HG03521 (cell line): ENCODE results near the gene KCNQ1.

Experiments used
- ATAC-seq: cut with Tn5 transposase; IDR thresholded peaks from one replicate; pipeline ENCODE4 v1.9.1; 2021; ENCODE audit warnings: mild to moderate bottlenecking, moderate library complexity; ENCODE audit not compliant: unreplicated experiment

KCNQ1 gene

DNA sequence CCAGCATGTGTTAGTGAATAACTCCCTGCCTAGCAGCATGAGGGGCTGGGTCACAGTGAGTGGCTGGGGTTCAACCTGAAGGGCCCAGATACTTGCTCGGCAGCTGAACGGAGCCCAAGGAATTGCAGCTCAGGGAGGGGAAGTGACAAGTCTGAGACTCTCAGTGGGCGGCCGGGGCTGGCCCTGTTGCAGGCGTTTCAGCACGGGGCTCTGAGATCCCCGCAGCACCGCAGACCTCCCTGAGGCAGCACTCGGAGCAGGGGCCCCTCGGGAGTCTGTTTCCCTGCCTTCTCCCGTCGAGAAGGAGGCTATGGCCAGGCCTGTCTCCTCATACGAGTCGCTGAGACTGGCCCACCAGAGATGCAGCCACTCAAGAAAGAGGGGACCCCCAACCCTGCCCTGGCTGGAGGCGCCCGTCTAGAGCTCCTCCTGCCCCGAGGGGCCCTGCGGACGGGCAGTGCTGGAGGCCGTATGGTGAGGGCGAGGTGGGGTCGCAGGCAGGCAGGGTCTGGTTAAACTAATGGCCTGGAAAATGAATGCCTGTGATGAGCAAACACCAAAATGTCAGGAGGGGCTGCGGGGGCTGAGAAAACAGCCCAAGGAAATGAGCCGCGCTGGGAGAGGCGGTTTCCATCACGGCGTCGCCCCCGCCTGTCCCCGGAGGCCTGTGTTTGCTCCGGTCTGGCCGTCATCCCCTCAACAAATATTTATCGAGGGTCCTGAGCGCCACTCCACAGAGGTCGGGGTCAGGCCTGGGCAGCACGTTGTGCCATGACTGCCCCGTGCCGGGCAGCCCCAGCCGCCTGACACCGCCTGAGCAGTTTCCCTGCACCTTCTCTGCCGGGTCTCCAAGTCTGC is 35.0 kb upstream of the KCNQ1 start:
- ATAC-seq = no peak

DNA sequence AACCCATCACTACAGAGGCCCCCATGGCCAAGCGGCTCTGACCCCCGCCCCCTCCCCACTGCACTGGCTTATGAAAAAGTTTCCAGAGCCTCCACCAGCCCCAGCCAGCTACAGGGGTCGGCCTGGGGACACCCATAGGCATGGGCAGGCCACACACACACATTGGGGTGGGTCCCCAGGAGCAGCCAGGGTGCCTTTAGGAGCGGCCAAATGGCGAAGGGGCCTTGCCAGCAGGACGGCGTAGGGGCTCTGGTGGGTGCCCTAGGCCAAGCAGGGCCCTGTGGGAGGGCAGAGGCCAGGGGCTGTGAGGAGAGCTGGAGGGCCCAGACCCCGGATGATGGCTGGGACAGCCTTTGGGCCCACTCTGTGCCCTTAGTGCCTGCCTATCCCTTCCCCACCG is 34.2 kb upstream of the KCNQ1 start:
- no peak for ATAC-seq

DNA sequence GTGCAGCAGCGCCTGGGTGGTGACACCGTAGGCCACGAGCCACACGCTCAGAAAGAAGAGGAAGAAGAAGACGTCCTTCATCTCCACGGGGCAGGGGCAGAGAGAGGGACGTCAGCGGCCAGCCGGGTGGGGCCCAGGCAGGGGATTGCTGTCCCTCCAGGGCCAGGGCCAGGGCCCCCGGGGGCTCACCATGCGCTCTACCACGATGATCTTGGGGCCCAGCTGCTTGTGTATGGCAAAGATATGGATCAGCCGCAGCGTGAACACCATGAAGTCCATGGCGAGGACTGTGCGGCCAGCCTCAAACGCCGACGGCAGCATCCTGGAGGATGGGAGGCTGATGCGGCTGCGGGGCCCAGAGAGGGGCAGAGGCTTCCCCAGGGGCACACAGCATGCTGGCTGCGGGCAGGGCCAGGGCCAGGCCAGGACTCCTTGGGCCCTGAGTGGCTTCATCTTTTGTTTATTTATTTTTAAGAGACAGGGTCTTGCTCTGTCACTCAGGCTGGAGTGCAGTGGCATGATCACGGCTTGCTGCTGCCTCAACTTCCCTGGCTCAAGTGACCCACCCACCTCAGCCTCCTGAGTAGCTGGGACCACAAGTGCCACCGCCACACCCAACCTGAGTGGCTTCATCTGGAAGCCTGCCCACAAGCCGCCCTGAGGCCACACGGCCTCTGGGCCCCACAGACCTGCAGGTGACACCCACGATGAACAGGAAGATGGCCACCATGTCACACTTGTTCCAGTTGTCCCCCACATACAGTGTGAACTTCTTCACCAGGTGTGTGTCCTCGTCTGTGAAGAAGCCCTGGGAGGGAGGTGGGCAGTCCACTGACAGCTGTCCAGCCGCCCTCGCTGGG is 33.1 kb upstream of the KCNQ1 start:
- no peak for ATAC-seq

GRCh38 chr11:2412323-2412722 is 32.5 kb upstream of the KCNQ1 start:
- ATAC-seq = no peak

GRCh38 chr11:2413742-2414579 is 30.8 kb upstream of the KCNQ1 start:
- ATAC-seq = no peak

GRCh38 chr11:2414616-2415015 is 30.2 kb upstream of the KCNQ1 start:
- no peak for ATAC-seq

DNA sequence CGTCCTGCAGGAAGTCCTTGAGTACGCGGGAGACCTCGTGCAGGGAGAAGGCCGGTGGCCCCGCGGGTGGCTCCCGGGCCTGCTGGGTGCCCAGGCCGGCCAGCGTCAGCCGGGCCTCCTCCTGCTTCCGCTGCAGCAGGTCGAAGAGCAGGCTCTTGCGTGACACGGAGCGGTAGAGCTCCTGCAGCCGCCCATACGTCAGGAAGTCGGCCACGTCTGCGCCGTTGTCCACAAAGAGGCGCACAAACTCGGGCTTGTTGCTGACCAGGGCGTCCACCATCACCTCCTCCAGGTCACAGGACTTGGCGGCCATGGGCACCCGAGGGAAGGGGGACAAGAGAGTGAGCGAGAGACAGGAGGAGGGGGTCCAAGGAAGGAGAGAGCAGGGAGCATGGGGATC is 29.6 kb upstream of the KCNQ1 start:
- ATAC-seq = no peak

- ATAC-seq = no peak
These were observed 29.0 kb upstream of the KCNQ1 start for GRCh38 chr11:2415601-2416380.

DNA sequence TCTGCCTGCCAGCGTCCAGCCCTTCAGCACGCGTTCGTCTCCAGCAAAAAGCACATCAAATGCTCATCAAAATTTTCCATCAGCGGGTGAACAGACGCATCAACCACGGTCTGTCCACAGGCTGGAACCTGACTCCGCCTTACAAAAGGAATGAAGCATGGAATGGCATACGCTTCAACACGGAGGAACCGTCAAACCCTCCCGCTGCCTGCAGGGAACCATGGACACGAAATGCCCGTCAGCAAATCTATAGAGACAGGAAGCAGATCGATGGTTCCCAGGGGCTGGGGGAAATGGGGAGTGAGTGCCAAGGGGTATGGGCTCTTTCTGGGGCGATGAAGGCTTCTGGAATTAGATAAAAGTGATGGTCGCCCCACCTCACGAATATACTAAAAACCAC is 28.0 kb upstream of the KCNQ1 start:
- ATAC-seq = no peak

- no peak for ATAC-seq
These were observed 26.7 kb upstream of the KCNQ1 start for GRCh38 chr11:2417856-2418692.

DNA sequence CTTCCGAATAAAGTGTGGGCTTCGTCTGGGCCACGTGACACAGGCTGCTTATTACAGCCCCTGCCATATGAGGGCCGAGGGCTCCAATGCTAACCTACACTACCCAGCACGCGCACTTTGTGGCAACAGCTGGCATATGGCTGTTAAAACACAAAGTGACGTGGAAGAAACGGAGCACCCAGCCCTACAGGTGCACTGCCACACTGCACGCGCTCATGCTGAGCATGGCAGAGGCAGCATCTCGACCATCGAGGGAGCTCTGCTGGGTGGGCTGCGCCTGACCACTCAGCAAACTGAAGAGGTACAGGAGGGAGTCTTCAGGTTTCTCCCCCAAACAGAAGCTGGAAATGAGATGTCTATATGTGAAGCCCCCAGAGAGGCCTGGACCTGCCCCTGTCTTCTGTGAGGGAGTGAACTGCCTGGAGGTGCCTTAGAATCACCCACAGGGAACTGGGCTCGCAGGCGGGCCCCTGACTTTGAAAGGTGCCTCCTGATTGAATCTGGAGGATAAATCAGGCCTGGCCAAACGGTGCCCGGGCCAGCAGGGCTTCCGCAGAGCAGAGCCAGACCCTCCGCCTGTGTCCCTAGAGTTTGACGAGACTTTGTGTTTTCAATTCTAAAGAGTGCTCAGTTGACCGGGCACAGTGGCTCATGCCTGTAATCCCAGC is 26.0 kb upstream of the KCNQ1 start:
- ATAC-seq = no peak

DNA sequence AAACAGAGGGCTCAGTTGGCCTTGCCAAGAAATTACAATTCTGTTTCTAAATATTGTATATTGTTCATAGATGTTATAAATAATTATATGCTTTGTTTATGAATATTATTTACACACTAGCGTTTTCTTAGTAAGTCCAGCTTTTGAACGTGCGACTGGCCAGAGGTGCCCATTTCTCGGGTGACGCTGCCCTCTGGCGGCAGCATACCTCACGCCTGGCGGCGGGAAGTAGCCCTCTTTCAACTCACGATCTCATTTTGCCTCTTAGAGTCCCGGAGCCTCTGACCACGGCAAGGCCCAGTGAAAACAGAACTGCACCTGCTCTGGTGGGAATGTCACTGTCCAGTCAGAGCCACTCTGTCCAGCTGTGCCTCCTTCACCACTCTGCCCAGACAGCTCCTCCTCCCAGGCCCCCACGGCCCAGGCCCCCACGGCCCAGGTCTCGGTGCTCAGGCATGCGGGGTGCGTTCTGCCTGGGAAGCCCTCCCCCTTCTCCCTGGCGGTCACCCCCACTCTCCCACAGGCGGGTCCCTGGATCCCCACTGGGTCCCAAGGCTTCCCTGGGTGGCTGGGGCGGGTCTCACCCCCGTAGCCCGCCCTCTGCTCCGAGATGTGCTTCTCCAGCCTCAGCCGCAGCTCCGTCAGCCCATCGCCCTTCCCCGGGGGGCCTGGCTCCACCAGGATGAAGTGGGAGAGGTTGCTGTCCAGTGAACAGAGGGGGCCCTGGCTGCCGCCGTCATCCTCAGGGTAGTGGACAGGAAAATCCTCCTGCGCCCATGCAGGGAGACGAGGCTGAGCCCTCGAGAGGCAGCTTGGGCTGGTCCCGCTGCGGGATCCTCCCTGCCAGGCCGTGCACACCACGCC is 24.9 kb upstream of the KCNQ1 start:
- ATAC-seq = no peak

DNA sequence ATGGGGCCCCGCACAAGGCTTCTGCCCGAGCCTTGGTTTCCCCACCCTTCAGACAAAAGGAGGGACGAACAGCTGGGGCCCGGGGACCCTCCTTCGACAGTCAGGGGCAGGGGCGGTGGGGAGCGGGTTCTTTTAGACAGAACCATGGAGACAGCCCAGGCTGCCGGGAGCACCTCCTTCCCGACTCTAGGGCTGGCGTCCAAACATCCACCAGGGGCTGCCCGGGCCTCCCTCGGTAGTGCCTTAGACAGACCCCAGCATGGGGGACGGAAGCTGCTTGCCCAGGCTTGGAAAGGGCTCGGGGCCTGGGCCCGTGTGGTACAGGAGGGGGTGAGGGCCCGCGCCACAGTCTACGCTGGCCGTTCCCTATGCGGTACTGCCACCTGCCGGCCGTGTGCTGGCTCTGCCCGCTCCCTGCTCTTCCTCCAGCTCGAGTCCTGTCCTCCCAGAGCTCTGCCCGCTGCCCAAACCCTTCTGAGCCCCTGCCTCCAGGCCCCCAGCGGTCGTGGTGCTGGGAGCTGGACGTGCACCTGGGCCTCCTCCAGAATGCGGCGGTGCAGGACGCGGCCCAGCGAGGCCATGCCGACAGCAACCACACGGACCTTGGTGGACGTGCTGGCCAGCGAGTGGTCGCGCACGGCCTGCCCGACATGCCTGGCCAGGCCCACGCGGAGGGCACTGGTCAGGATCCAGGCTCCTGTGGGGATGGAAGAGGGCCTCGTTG is 24.1 kb upstream of the KCNQ1 start:
- ATAC-seq = no peak

- no peak for ATAC-seq
These were observed 23.4 kb upstream of the KCNQ1 start for GRCh38 chr11:2421226-2421994.

DNA sequence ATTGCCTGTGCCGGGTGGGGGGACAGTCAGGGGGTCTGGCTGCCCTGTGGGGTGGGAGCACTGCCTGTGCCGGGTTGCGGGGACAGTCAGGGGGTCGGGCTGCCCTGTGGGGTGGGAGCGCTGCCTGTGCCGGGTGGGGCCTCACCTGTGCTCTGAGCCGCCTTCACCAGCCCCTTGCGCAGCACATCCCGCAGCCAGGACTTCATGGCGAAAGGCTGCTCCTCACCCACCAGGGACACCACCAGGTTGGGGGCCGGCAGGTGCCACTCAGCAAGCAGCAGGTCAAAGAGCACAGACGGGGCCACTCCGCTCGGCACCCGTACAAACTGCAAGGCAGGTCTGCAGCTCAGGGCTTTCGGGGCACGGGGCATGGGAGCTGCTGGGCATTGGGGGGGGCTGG is 22.8 kb upstream of the KCNQ1 start:
- ATAC-seq = no peak

DNA sequence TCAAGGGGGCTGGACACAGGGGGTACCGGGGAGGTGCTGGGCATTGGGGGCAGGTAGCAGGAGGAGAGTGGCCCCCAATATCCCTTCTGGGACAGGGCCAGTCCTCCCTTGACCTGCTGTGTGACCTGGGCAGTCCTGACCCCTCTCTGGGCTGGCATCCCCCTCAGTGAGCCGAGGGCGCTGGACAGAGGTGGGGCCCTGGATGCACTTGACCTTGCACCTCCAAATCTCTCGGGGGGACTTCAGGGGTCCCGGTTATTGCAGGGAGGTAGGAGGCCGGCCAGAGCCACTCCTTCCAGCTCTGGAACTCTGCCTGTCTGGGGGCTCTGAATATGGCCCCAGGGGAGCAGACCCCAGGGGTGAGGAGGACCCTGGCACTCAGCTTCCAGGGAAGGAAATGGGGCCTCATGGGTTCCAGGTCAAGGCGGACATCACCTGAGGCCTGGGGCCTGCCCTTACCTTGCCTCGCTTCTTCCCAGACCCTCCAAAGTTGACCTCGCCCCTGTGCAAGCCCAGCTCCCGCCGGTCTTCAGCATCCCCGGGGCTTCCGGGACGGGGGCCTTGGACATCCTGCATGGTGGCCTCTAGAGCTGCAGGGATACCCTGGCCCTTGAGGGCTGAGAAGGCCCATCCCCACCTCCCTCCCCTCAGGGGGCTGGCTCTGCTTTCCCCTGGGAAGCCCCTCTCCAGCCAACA is 22.2 kb upstream of the KCNQ1 start:
- no peak for ATAC-seq
